Fibroblast of lung (primary cell): Measurements from ENCODE around the gene FAAP20.

Experiments used
- EZH2 ChIP-seq: IDR thresholded peaks from 2 replicates; pipeline ENCODE4 v1.5.1; 2012; ENCODE audit warnings: low read length, control low read depth, mild to moderate bottlenecking; ENCODE audit errors: missing control alignments
- TF ChIP-seq, protein P1 (sequence below), 2 donors: IDR thresholded peaks in 1 of 2; conservative IDR thresholded peaks in 1 of 2; 1 replicate in 1 of 2; 2 replicates in 1 of 2; pipeline ENCODE4 v1.5.1; 2011 to 2012; ENCODE audit warnings: low read length in 2 of 2, control low read depth in 1 of 2, inconsistent platforms in 1 of 2, low read depth in 1 of 2, mild to moderate bottlenecking in 1 of 2

DNA sequence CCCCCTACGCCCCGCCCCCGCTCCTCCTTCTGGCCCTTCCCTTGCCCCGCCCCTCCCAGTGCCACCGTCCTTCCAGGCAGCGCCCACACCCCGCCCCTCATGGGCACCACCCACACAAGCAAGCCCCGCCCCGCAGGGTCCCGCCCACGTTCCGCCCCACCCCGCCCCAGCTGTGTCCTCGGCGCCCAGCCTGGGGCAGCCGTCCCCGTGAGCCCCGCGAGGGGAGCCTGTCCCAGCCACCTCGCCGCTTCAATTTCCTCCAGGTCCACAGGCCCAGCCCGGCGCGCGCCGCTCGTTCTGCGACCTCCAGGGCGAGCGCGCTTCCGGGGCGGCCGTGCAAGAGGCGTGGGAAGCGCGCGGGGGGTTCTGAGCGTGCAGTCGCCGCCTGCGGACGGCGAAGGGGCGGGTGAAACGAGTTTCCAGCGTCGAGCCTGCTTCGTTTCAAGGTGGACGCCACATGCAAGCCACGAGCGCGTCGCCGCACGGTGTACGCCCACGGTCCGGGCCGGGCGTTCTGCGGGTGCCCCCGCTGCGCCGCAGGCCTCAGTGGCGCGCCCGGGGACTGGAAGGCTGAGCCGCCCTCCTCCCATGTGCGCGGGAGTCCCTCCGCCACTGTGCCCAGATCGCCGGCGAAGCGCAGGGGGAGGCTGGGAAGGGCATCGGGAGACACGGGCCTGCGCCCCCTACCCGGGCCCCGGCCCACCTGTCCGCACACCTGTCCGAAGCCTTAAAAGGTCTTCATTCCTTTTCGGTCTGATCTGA is 10.8 kb upstream of the FAAP20 start:
- TF ChIP-seq EZH2, result no peak
- TF ChIP-seq, protein P1, sequence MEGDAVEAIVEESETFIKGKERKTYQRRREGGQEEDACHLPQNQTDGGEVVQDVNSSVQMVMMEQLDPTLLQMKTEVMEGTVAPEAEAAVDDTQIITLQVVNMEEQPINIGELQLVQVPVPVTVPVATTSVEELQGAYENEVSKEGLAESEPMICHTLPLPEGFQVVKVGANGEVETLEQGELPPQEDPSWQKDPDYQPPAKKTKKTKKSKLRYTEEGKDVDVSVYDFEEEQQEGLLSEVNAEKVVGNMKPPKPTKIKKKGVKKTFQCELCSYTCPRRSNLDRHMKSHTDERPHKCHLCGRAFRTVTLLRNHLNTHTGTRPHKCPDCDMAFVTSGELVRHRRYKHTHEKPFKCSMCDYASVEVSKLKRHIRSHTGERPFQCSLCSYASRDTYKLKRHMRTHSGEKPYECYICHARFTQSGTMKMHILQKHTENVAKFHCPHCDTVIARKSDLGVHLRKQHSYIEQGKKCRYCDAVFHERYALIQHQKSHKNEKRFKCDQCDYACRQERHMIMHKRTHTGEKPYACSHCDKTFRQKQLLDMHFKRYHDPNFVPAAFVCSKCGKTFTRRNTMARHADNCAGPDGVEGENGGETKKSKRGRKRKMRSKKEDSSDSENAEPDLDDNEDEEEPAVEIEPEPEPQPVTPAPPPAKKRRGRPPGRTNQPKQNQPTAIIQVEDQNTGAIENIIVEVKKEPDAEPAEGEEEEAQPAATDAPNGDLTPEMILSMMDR (conservative IDR thresholded peaks at IDR 0.05 in 1 of 2, IDR thresholded peaks at IDR 0.05 in 1 of 2; ENCODE audit: low read depth in 1 of 2, low read length in 2 of 2), result no peak
